Adrenal gland (tissue), 5 donors: ENCODE results near the gene MARF1.

Experiments
- CTCF ChIP-seq, 6 experiments: fragments of 450-650 bp in 4 of 6; fragments of 200-600 bp in 2 of 6; sonication (generic) in 1 of 6; IDR thresholded peaks; 1 replicate in 5 of 6; 2 replicates in 1 of 6; pipeline versions ENCODE4 v1.5.1 to v1.8.0; 2016 to 2021; ENCODE audit warnings: antibody characterized with exemption in 6 of 6, mild to moderate bottlenecking in 2 of 6, moderate library complexity in 1 of 6
- POLR2A ChIP-seq, 2 donors: fragments of 450-650 bp; IDR thresholded peaks; one replicate each; pipeline ENCODE4 v1.6.1; 2017; ENCODE audit warnings: antibody characterized with exemption in 2 of 2, mild to moderate bottlenecking in 2 of 2, moderate library complexity in 1 of 2
- donor health status: DM: no; HTN: no; CAD: no.

- TF ChIP-seq CTCF (IDR thresholded peaks at IDR 0.05) (no peak), POLR2A (IDR thresholded peaks at IDR 0.05) (no peak)
Observed at GRCh38 chr16:15636392-15636873, 6.5 kb downstream of the MARF1 start.
